GM12874 (cell line): ENCODE data around the gene DNMT1.

Experiments used
- TF ChIP-seq, protein P1 (sequence below): IDR thresholded peaks from 2 replicates; pipeline ENCODE4 v1.5.1; 2011; ENCODE audit warnings: low read depth, mild to moderate bottlenecking, control low read depth, low read length, moderate library complexity; ENCODE audit not compliant: insufficient read depth

The DNMT1 gene

DNA sequence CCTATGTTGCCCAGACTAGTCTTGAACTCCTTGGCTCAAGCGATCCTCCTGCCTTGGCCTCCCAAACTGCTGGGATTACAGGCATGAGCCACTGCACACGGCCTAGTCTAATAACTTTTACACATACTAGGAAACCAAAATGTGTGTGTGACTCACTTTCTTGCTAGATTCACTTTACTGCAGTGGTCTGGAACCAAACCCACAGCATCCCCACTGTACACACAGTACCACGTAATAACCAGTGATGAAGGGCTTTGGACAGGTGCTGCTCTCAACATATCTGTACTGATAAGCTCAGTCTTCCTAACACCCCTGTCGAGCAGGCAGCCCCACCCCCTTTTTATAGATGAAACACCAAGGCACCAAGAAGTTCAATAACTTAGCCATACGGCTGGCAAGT, 5.1 kb downstream of the DNMT1 start:
- TF ChIP-seq, protein P1, sequence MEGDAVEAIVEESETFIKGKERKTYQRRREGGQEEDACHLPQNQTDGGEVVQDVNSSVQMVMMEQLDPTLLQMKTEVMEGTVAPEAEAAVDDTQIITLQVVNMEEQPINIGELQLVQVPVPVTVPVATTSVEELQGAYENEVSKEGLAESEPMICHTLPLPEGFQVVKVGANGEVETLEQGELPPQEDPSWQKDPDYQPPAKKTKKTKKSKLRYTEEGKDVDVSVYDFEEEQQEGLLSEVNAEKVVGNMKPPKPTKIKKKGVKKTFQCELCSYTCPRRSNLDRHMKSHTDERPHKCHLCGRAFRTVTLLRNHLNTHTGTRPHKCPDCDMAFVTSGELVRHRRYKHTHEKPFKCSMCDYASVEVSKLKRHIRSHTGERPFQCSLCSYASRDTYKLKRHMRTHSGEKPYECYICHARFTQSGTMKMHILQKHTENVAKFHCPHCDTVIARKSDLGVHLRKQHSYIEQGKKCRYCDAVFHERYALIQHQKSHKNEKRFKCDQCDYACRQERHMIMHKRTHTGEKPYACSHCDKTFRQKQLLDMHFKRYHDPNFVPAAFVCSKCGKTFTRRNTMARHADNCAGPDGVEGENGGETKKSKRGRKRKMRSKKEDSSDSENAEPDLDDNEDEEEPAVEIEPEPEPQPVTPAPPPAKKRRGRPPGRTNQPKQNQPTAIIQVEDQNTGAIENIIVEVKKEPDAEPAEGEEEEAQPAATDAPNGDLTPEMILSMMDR: no peak

GRCh38 chr19:10187315-10187714, 7.4 kb downstream of the DNMT1 start:
- TF ChIP-seq, protein P1: no peak

DNA sequence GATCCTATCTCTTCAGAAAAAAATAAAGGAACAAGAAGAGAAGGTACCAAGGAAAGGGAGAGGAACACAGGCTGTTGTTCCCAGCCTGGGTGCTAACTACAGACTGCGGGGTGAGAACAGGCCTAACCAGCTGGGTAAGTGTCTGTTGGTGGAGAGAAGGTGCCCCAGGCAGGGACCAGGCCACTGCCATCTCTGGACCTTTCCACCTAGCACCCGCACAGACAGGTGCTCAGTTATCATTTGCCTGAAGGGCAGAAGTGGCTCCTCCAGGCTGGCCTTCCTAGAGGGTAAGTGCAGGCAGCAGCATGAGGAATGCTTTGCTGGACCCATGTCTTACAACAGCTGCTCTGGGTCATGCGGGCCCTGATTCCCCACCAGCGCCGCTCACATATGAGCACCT, 10.1 kb downstream of the DNMT1 start:
- TF ChIP-seq, protein P1: no peak

- TF ChIP-seq, protein P1: no peak
These were observed 10.8 kb downstream of the DNMT1 start for GRCh38 chr19:10183926-10184325.

- TF ChIP-seq, protein P1: no peak
These were observed 11.9 kb downstream of the DNMT1 start for GRCh38 chr19:10182847-10183246.

DNA sequence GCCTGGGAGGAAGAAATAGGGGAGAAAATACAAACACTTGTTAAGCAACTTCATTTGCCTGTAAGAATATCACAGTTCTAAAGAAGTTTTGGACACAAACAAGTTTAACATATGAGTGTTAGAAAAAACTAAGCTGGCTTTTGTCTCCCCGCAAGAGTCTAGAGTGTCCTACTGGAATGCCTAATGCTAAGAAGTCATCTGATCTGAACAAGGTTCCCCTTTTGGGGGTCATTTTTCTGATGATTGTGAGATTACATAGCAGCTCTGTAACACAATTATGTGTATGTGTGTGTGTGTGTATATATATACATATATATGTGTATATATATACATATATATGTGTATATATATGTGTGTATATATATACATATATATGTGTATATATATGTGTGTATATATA, 12.7 kb downstream of the DNMT1 start:
- TF ChIP-seq, protein P1: no peak

DNA sequence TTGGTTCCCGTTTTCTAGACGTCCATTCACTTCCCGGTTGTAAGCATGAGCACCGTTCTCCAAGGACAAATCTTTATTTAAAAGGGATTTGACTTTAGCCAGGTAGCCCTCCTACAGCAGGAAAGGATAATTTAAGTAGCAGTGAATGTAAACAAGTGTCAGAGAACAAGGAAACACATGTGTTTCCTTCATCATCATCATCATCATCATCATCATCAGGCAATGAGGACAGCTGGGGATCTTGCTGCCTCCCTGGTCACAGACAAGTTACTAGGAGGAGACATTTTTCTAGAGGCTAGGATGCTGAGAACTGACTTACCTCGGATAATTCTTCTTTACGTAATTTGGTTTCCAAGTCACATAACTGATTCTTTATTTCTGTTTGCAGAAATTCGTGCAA, 14.3 kb downstream of the DNMT1 start:
- TF ChIP-seq, protein P1: no peak

DNA sequence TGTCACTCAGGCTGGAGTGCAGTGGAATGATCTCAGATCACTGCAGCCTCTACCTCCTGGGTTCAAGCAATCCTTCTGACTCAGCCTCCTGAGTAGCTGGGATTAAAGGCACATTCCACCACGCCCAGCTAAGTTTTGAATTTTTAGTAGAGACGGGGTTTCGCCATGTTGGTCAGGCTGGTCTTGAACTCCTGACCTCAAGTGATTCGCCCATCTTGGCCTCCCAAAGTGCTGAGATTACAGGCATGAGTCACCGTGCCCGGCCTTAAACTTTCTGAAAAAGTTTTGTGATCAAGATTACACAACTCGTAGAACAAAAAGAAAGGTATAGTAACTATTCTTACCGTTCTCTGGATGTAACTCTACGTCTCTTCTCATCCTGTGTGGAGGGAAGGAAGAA, 21.2 kb downstream of the DNMT1 start:
- TF ChIP-seq, protein P1: no peak
